Measurements from ENCODE around the gene SLC15A1. TPM values are rescaled to one million over a fixed set of nuclear protein-coding genes. Genes with fewer than 3 reads are reported as not detected.
A peak's percentile ranks its signal among the peaks of the same experiment; 100 is the strongest.

Gene SLC15A1
- polyA plus RNA-seq, 1 donor from 2014 or later: not detected

DNA sequence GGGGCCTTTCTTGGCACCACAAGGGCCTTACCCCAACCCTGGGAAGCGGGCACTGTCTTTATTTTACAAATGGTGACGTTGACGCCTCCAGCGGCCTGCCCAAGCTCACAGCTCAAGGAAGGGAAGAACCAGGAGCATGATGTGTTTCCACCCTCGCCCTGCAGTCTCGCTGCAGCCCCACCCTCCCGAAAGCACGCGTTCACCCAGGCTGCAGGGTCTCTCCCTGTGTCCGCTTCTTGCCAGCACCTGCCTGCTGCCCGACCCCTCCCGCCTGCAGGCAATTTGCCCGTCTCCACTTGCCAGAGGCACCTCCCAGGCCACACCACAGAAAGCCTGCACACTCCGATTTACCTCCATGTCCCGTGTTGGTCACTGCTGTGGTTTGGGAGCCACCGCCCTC, 76.6 kb downstream of the SLC15A1 start:
- H3K79me2 ChIP-seq (replicated peaks; ENCODE audit: insufficient read depth, low read length): no peaks in the 10 kb centered on the region
- no peak overlapping the region for H3K4me2 ChIP-seq (ENCODE audit: low read length)
- no peak overlapping the region for H2AFZ ChIP-seq (ENCODE audit: low read depth, low read length)
- no peak for TF ChIP-seq POLR2AphosphoS5 (IDR thresholded peaks at IDR 0.05)
- TF ChIP-seq EZH2 (IDR thresholded peaks at IDR 0.05; ENCODE audit: borderline replicate concordance, insufficient read depth, low read length, poor library complexity, severe bottlenecking): no peak
- no peak for TF ChIP-seq RAD21 (conservative IDR thresholded peaks at IDR 0.05)
- TF ChIP-seq TAF1 (IDR thresholded peaks at IDR 0.05; ENCODE audit: low read depth): no peak
- no peak for TF ChIP-seq SMC3 (conservative IDR thresholded peaks at IDR 0.05; ENCODE audit: poor library complexity)
- H3F3A ChIP-seq (ENCODE audit: insufficient read depth, low read length, poor library complexity, severe bottlenecking): no peaks in the 10 kb centered on the region
- no peak overlapping the region for H3K27ac ChIP-seq (ENCODE audit: low read length)
- H3K9ac ChIP-seq (ENCODE audit: low read length): no peak overlapping the region
- no peaks in the 10 kb centered on the region for H3K27me3 ChIP-seq (ENCODE audit: insufficient read depth, low read depth, low read length)
- H3K4me3 ChIP-seq (ENCODE audit: low read length): no peak overlapping the region
- no peaks in the 10 kb centered on the region for H3K36me3 ChIP-seq (ENCODE audit: insufficient read depth, low read length)
- H3K9me3 ChIP-seq (ENCODE audit: low read length): no peaks in the 10 kb centered on the region
- H4K20me1 ChIP-seq (ENCODE audit: insufficient read depth): no peaks in the 10 kb centered on the region
- H3K9me2 ChIP-seq (ENCODE audit: insufficient read depth, low read length): no peaks in the 10 kb centered on the region

DNA sequence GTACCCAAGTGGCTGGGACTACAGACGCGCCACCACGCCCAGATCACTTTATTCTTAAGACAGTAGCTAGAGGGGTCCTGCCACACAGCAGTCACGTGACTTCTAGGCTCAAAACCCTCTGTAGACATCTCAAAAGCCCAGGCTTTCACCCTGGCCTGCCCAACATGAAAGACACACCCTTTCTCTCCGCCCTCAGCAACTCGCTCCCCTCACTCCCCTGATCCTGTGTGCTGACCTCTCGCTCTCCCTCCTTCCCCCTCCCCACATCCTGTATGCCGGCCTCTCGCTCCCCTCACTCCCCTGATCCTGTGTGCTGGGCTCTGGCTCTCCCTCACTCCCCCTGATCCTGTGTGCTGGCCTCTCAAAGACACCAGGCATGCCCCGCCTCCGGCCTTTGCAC, 77.4 kb downstream of the SLC15A1 start:
- H3K36me3 ChIP-seq (ENCODE audit: insufficient read depth, low read length): no peaks in the 10 kb centered on the region
- no peak for TF ChIP-seq REST (IDR thresholded peaks at IDR 0.05; ENCODE audit: borderline replicate concordance)
- TF ChIP-seq SMC3 (conservative IDR thresholded peaks at IDR 0.05; ENCODE audit: poor library complexity): no peak
- TF ChIP-seq MXI1 (conservative IDR thresholded peaks at IDR 0.05; ENCODE audit: poor library complexity, severe bottlenecking): no peak
- no peaks in the 10 kb centered on the region for H3K9me3 ChIP-seq (ENCODE audit: low read length)
- H3K79me2 ChIP-seq (replicated peaks; ENCODE audit: insufficient read depth, low read length): no peaks in the 10 kb centered on the region
- H3K27ac ChIP-seq (ENCODE audit: low read length): no peak overlapping the region
- no peak overlapping the region for H2AFZ ChIP-seq (ENCODE audit: low read depth, low read length)
- H3K4me2 ChIP-seq (ENCODE audit: low read length): no peak overlapping the region
- no peaks in the 10 kb centered on the region for H4K20me1 ChIP-seq (ENCODE audit: insufficient read depth)
- H3K27me3 ChIP-seq (ENCODE audit: insufficient read depth, low read depth, low read length): no peaks in the 10 kb centered on the region
- no peaks in the 10 kb centered on the region for H3F3A ChIP-seq (ENCODE audit: insufficient read depth, low read length, poor library complexity, severe bottlenecking)
- no peak overlapping the region for H3K9ac ChIP-seq (ENCODE audit: low read length)
- H3K9me2 ChIP-seq (ENCODE audit: insufficient read depth, low read length): no peaks in the 10 kb centered on the region
- H3K4me3 ChIP-seq (ENCODE audit: low read length): no peak overlapping the region

DNA sequence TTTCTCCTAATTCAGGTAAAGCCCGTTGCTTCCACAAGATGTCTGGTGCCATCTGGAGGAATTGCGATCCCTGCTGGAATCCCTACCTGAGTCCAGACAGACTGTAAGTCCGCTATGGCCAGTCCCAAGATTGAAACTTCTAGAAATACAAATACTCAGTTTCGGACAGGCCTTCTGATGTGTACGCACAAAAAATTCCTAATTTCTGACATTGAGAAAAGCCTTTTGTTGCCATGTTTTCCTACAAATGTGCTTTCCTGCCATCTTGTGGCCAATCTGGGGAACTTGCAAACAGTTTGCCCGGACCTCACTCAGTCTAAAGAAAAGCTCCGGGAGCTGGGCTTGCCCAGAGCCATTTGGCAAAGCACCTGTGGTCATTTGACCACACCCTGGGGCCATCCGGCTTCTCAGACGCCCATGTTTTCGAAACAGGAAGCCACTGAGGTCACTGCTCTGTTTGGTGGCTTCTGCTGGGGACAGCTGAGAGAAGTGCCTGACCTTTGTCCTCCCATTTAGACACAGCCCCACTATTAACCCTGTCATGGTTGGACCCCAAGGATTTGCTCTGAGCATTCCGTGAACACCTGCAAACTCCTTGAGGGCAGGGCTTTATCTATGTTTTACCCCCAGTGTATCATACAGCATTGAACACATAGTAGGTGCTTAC, 79.4 kb downstream of the SLC15A1 start:
- Histone ChIP-seq H3K27me3 (ENCODE audit: insufficient read depth, low read depth, low read length) (no peaks in the 10 kb centered on the region), H4K20me1 (ENCODE audit: insufficient read depth) (no peaks in the 10 kb centered on the region), H3K9me3 (ENCODE audit: low read length) (no peaks in the 10 kb centered on the region), H3K4me2 (ENCODE audit: low read length) (no peak overlapping the region), H3K9me2 (ENCODE audit: insufficient read depth, low read length) (no peaks in the 10 kb centered on the region), H2AFZ (ENCODE audit: low read depth, low read length) (no peak overlapping the region), H3F3A (ENCODE audit: insufficient read depth, low read length, poor library complexity, severe bottlenecking) (no peaks in the 10 kb centered on the region), H3K9ac (ENCODE audit: low read length) (no peak overlapping the region), H3K36me3 (ENCODE audit: insufficient read depth, low read length) (no peaks in the 10 kb centered on the region), H3K4me3 (ENCODE audit: low read length) (no peak overlapping the region), H3K27ac (ENCODE audit: low read length) (no peak overlapping the region), H3K79me2 (replicated peaks; ENCODE audit: insufficient read depth, low read length) (no peaks in the 10 kb centered on the region)
- TF ChIP-seq SMC3 (conservative IDR thresholded peaks at IDR 0.05; ENCODE audit: poor library complexity): peak; percentile 94
- peak; percentile 88 for TF ChIP-seq RAD21 (conservative IDR thresholded peaks at IDR 0.05)
- TF ChIP-seq, protein P1, sequence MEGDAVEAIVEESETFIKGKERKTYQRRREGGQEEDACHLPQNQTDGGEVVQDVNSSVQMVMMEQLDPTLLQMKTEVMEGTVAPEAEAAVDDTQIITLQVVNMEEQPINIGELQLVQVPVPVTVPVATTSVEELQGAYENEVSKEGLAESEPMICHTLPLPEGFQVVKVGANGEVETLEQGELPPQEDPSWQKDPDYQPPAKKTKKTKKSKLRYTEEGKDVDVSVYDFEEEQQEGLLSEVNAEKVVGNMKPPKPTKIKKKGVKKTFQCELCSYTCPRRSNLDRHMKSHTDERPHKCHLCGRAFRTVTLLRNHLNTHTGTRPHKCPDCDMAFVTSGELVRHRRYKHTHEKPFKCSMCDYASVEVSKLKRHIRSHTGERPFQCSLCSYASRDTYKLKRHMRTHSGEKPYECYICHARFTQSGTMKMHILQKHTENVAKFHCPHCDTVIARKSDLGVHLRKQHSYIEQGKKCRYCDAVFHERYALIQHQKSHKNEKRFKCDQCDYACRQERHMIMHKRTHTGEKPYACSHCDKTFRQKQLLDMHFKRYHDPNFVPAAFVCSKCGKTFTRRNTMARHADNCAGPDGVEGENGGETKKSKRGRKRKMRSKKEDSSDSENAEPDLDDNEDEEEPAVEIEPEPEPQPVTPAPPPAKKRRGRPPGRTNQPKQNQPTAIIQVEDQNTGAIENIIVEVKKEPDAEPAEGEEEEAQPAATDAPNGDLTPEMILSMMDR (IDR thresholded peaks at IDR 0.05; ENCODE audit: poor library complexity, severe bottlenecking): peak; percentile 97
- TF ChIP-seq TAF1 (IDR thresholded peaks at IDR 0.05; ENCODE audit: low read depth): no peak

Data from neural cell (in vitro differentiated cells).